ENCODE results near the gene DLEC1.

Gene DLEC1

GRCh38 chr3:38039101-38039898, at the start of gene DLEC1:
DLEC1 (plus strand) TSS chr3:38039208; CDS start chr3:38039226, 18 bp downstream.
- no peak for DNase-seq (ENCODE audit: low read depth)

- DNase-seq (ENCODE audit: low read depth): no peak
Measured at GRCh38 chr3:37989821-37990480, 49.1 kb upstream of the DLEC1 start.

GRCh38 chr3:37990527-37990926, 48.5 kb upstream of the DLEC1 start, which contains the start of gene VILL:
VILL (plus strand) TSS chr3:37990786; CDS start chr3:37993673, 2,887 bp downstream.
- DNase-seq (ENCODE audit: low read depth): no peak

GRCh38 chr3:37991109-37991508, 47.9 kb upstream of the DLEC1 start:
- no peak for DNase-seq (ENCODE audit: low read depth)

- no peak for DNase-seq (ENCODE audit: low read depth)
Measured at GRCh38 chr3:37991823-37992222, 47.2 kb upstream of the DLEC1 start.

- no peak for DNase-seq (ENCODE audit: low read depth)
Measured at GRCh38 chr3:37992271-37993066, 46.5 kb upstream of the DLEC1 start.

GRCh38 chr3:37993067-37993455, 45.9 kb upstream of the DLEC1 start:
- DNase-seq (ENCODE audit: low read depth): no peak

- no peak for DNase-seq (ENCODE audit: low read depth)
Measured at GRCh38 chr3:37993460-37993819, 45.6 kb upstream of the DLEC1 start.

GRCh38 chr3:37993820-37994638, 45.0 kb upstream of the DLEC1 start:
- DNase-seq (ENCODE audit: low read depth): peak; percentile 50

- no peak for DNase-seq (ENCODE audit: low read depth)
Measured at GRCh38 chr3:37994639-37994972, 44.4 kb upstream of the DLEC1 start.

- no peak for DNase-seq (ENCODE audit: low read depth)
Measured at GRCh38 chr3:37995652-37996641, 43.1 kb upstream of the DLEC1 start.

- peak; percentile 32 for DNase-seq (ENCODE audit: low read depth)
Measured at GRCh38 chr3:37996785-37997301, 42.2 kb upstream of the DLEC1 start.

GRCh38 chr3:37997342-37997741, 41.7 kb upstream of the DLEC1 start:
- DNase-seq (ENCODE audit: low read depth): no peak

- DNase-seq (ENCODE audit: low read depth): no peak
Measured at GRCh38 chr3:37997791-37998370, 41.1 kb upstream of the DLEC1 start.

- DNase-seq (ENCODE audit: low read depth): no peak
Measured at GRCh38 chr3:37999836-38000235, 39.2 kb upstream of the DLEC1 start.

GRCh38 chr3:38000242-38000916, 38.6 kb upstream of the DLEC1 start:
- DNase-seq (ENCODE audit: low read depth): no peak

GRCh38 chr3:38000965-38001455, 38.0 kb upstream of the DLEC1 start:
- no peak for DNase-seq (ENCODE audit: low read depth)

GRCh38 chr3:38001456-38002081, 37.4 kb upstream of the DLEC1 start:
- no peak for DNase-seq (ENCODE audit: low read depth)
